HG03521 (cell line): ENCODE data around the gene NPIPA5.
"Not testable (repeated sequence)": the region's sequence is repeated elsewhere in the genome, so short reads cannot be mapped to it uniquely, and the experiment has no call there.

Experiments used
- ATAC-seq: cut with Tn5 transposase; IDR thresholded peaks from one replicate; pipeline ENCODE4 v1.9.1; 2021; ENCODE audit warnings: mild to moderate bottlenecking, moderate library complexity; ENCODE audit not compliant: unreplicated experiment

Gene NPIPA5

DNA sequence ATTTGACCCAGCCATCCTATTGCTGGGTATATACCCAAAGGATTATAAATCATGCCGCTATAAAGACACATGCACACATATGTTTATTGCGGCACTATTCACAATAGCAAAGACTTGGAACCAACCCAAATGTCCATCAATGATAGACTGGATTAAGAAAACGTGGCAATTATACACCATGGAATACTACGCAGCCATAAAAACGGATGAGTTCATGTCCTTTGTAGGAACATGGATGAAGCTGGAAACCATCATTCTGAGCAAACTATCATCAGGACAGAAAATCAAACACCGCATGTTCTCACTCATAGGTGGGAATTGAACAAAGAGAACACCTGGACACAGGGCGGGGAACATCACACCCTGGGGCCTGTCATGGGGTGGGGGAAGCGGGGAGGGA is 14.9 kb upstream of the NPIPA5 start:
- not testable (repeated sequence) for ATAC-seq

DNA sequence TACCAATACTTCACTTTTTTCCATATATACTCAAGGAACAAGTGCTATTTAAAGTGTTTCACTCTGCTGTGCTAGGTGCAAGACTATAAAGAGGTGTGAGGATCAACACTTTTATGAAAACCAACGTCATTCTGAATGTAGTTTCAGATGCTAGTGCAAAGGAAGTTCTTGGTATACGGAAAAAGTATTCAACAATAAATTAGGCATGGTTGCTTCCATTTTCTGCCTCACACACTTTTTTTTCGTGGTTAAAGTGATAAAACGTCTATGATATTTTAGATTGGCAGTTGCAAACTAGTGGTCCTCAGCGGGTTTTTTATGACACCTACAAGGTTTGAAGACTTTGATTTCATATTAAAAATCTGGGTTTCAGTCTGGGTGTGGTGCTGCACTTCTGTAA is 11.8 kb upstream of the NPIPA5 start:
- not testable (repeated sequence) for ATAC-seq

DNA sequence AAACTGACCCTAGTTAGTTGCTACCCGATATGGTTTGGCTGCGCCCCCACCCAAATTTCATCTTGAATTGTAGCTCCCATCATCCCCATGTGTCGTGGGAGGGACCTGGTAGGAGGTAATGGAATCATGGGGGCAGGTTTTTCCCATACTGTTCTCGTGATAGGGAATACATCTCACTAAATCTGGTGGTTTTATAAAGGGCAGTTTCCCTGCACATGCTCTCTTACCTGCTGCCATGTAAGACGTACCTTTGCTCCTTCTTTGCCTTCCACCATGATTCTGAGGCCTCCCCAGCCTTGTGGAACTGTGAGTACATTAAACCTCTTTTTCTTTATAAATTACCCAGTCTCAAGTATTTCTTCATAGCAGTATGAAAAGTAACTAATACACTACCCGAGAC is 10.0 kb upstream of the NPIPA5 start:
- not testable (repeated sequence) for ATAC-seq

DNA sequence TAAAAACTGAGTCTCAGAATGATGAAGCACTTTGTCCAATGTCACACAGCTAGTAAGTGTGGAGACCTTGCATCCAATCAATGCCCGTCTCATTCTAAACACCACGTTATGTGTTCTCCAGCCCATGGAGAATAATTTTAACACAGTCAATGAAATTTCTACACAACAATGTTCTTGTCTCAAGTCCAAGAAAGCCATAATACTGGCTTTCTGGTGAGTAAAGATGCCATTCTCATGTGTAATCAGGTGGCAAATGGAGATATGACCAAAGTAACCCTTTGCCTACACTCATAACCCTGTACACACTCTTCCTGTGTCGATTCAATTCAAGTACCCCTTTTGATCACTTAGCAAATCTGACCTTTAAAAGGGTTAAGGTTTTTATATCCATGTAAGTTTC is 4.7 kb upstream of the NPIPA5 start:
- ATAC-seq, result not testable (repeated sequence)

DNA sequence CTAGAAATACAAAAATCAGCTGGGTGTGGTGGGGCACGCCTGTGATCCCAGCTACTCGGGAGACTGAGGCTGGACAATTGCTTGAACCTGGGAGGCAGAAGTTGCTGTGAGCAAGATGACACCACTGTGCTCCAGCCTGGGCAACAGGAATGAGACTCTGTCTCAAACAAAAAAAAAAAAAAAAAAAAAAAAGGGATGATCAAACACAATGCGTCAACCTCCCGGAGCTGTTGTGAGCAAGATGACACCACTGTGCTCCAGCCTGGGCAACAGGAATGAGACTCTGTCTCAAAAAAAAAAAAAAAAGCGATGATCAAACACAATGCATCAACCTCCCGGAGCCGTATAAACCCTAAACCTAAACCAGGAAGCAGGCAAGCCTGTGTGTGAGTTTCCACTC is 20.6 kb downstream of the NPIPA5 start:
- ATAC-seq, result not testable (repeated sequence)

DNA sequence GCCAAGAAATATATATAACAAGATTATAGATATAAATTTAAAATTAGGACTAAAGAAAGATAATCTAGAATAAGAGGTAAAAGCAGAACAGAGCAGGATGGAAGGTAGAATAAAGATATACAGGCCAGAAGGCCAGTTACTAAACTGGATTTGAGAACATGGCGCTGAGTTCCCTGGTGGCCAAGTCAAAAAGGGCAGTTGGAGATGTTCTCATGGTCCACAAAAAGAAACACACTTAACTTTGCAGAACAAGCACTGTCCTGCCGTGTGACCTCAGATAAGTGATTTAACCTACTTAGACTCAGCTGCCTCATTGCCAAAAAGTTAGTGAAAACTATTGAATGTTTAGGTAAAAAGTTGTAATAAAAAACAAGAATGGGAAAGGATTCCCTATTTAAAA is 23.2 kb downstream of the NPIPA5 start:
- ATAC-seq, result not testable (repeated sequence)

DNA sequence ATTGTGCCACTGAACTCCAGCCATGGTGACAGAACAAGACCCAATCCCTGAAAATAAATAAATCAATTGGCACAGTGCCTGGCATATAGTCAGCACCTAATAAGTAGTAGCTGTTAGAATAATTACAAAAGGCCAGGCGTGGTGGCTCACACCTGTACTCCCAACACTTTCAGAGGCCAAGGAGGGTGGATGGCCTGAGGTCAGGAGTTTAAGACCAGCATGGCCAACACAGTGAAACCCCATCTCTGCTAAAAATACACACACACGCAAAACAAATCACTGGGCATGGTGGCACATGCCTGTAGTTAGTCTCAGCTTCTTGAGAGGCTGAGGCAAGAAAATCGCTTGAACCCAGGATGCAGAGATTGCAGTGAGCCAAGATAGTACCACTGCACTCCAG is 25.2 kb downstream of the NPIPA5 start:
- not testable (repeated sequence) for ATAC-seq

DNA sequence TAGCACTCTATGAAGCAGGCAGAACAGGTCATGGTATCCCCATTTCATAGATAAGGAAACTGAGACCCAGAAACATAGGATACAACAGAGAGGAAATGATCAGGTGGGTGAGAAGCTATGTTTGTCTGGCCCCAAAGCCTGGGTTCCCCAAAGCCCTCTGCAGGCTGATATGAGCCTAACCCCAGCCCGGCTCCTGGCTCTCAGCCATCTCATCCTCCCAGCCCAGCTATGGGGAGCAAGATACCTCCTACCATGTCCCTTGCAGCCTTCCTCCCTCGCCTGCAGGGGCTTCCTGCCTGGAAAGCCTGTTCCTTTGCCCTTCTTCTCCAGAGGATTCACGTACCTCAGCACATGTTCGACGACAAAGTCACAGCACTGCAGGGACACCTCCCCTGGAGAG is 26.3 kb downstream of the NPIPA5 start:
- ATAC-seq, result not testable (repeated sequence)

DNA sequence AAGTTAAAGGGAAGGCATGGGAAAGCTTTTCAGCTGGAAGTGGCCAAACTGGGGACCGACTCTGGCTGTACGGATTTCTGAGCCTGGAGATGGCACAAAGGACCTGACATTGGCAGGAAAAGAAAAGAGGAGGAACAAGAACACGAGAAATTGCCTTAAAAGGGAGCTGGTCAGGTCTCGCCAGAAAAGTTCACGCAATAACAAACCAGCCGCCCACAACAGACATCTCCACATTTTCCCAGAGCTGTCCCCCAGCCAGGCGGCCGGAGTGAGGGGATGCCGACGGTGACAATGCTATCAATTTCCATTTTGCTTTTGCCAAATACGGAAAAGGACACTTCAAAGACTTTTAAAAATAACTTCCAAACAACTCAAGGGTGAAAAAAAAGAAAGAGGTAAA is 26.8 kb downstream of the NPIPA5 start:
- not testable (repeated sequence) for ATAC-seq

DNA sequence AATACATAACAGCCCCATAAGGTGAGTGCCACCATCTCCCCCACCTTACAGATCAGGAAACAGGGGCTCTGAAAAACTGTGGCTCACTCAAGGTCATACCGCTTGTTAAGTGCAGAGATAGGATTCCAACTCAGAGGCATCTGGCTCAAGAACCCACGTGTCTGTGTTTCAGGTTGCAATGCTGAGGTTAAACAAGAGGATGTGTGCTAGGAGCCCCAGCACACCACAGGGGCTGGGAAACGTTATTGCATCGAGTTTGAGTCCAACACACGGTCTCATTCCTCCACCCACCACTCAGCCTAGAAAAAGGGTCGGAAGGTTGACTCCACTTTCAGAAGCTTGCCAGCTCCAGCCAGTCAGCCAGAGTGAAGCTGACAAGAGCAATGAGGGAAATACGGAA is 29.4 kb downstream of the NPIPA5 start:
- not testable (repeated sequence) for ATAC-seq

DNA sequence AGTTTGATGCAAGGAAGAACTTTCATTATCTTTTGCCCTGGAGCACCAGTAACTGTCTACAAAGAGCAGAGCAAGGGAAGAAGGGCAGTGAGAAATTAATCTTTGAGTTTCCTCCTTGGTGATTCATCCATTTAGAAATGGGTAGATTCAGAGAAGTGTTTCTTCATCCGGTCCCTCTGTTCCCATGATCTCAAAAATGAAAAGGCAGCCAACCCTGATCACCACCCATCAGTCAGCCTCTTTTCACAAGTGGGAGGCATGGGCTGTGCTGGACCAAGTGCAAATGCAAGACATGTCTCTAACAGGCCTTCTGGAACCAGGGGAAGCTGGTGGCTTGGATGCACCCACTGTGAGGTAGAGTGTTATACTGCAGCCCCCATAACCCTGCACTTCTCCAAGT is 35.8 kb downstream of the NPIPA5 start:
- not testable (repeated sequence) for ATAC-seq

DNA sequence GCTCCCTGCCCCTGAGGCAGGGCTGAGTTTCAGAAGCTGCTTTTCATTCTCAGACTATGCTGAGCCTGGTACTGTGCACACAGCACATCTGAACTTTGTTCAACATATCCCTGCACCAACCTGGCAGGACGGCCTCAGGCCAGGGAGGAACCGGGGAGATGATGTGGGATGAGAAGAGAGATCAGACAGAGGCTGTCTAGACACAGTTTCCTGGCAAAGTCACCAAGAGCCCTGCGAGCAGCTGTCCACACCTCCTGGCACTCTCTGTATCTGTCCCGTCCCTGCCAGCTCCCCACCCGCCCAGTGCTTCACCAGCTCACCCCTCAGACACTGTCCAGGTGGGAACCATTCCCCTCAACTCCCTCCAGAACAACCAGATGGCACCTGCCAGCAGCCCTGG is 39.1 kb downstream of the NPIPA5 start:
- not testable (repeated sequence) for ATAC-seq

DNA sequence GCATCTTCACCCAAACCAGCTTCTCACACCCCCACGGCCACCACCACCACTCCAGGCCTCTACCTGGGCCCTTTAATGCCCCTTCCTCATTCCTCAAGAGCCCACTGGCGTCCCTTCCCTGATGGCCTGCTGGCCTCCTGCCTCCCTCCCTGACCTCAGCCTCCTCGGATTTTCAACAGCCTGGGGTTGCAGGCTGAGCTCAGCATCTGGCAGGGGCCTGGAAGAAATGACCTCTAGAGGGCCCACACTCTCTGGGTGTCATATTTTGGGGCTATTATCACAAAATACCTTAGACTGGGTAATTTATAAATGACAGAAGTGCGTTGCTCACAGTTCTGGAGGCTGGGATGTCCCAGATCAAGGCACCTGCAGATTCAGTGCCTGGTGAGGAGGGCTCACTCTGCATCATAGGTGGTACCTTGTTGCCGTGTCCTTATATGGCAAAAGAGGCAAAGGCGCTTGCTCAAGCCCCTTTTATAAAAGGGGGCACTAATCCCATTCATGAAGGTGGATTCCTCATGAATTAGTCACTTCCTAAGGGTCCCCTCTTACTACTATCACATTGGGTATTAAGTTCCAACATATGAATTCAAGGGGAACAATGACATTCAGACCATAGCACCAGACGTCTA is 40.0 kb downstream of the NPIPA5 start:
- ATAC-seq, result not testable (repeated sequence)

DNA sequence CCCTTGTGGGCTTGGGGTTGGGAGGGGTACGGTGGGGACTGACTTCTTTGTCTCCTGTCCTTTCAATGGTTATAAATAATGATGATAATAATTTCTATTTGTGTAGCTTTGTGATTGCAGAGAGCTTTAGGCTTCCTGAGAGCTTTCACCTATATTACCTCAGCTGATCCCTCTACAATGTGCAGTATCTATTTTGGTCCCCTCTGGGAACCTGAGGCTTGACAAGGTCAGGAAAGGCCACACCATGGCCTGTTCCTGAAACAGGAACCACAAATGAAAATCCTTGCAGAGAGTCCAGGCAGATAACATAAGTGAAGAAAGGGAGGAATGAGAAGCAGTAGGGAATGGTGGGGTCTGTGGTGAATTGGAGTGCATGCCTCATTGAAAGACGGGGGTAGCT is 42.5 kb downstream of the NPIPA5 start:
- ATAC-seq, result not testable (repeated sequence)

DNA sequence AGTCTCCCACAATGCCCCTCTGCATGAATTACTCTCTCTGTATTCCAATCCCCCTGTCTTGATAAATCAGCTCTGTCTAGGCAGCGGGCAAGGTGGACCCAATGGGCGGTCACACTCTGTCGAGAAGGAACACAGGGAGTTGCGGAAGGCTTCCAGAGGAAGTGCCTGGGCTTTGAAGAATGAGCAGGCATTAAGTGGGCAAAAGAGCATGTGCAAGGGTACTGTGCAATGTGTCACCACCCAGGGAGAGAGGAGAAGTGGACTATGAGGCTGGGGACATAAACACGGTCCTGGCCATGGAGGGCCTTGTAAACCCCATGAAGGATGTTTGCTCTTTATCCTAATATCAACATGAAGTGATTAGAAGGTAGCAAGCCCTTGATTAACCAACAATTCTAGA is 44.1 kb downstream of the NPIPA5 start:
- not testable (repeated sequence) for ATAC-seq

DNA sequence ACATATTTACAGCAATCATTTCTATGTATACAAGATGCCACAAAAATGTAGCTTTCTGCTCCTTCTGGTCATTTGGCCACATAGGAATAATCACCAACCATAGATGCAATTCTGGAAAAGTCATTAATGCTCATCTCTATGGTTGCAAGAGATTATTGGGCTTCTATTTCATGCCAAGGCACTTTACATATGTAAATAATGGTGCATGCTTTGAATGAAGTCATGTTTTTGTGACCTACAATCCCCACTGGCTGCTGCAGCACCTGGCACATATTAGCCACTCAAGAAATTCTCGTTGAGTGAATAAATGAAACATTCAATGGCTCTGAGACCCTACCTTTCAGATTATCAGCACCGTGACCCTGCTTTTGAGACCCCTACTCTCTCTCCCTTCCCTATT is 47.1 kb downstream of the NPIPA5 start:
- ATAC-seq, result not testable (repeated sequence)

DNA sequence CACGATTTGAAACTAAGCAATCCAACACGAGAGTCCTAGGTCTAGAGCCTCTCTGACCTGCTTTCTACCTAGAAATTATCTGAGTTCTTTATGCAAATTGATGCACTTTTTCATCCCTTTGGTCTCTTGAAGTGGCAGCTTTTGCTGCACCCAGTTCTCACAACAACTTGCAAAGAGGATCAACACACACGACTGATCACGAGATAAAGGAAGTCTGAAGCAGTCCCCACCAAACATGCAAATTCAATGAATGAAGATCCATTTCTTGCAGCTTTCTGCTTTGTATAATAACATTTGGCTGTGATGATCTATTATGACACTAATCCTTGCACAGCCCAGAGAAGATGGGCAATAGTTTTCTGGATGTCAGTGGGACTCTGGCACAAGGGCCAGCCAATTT is 53.1 kb downstream of the NPIPA5 start:
- not testable (repeated sequence) for ATAC-seq

DNA sequence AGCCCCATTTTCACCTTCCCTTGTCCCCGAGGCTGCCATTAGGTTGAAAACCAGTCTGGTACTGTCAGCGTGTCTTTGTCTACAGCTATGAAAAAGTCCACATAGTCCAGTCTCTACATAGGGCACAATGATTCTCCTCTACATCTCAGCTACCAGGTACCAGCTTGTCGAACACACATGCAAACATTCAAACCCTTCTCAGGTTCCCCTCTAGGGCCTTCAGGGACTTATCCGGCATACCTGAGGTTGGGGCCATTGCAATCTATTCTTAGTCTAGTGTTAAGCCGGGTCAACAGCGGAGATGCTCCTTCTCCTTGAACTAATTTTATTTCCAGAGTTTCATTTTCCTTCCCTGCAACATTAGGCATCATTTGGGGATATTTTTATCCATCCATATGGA is 54.7 kb downstream of the NPIPA5 start:
- not testable (repeated sequence) for ATAC-seq

DNA sequence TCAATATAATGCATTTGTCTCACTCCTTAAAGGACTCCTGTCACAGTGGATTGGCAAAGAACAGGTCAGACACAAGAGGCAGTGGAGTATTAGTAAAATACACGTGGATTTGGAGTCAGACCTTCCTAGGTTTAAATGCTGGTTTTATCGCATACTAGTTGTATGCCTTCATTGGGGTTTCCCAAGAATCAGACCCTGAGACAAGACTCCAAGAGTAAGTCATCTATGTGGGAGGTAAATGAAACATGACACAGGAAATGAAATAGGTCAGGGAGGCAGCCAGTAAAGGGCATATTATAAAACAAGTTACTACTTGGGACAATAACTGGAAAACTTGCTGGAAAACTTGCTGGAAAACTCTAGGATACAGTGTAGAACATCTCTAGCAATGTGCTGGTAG is 56.9 kb downstream of the NPIPA5 start:
- not testable (repeated sequence) for ATAC-seq

DNA sequence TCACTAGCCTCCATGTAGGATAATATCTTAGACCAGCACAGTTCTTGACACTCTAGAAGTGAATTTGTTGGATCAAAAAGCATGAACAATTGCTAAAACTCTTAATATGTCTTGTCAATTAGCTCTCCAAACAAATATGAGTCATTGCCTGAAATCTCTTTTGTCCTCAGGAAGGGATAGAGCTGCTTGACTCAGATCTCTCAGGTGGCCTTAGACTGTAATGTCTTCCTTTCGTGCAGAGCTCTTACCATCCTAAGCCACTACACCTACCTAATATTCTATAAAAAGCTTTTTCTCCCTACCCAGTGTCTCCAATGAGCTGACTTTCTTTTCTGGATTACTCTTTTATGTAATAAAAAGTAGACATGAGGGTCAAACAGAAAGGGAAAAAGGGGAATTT is 63.5 kb downstream of the NPIPA5 start:
- ATAC-seq, result not testable (repeated sequence)
